Fibroblast of the aortic adventitia (primary cell): ENCODE data around the gene EVX1. TPM values are rescaled to one million over a fixed set of nuclear protein-coding genes. Genes with fewer than 3 reads are reported as not detected.

Source experiments
- DNase-seq: peaks from one replicate; pipeline ENCODE4 v3.0.0-alpha.2; 2010; ENCODE audit warnings: low read depth
- H3K4me3 ChIP-seq: 2 replicates; pipeline ENCODE4 v1.5.1; 2011; ENCODE audit warnings: low read depth, mild to moderate bottlenecking, control low read depth, low read length, moderate library complexity
- total RNA-seq: library from RNA; depleted of rRNA; stranded (reverse); fragments of >200 nt; gene quantifications from 2 replicates; pipeline ENCODE4 v1.2.3, GENCODE V29; 2012; ENCODE audit warnings: low replicate concordance
- TF ChIP-seq, protein P1 (sequence below): IDR thresholded peaks from 2 replicates; pipeline ENCODE4 v1.5.1; 2011; ENCODE audit warnings: mild to moderate bottlenecking, low read length, control low read depth, inconsistent platforms; ENCODE audit not compliant: insufficient read depth

EVX1 gene
- total RNA-seq, 1 donor = not detected

DNA sequence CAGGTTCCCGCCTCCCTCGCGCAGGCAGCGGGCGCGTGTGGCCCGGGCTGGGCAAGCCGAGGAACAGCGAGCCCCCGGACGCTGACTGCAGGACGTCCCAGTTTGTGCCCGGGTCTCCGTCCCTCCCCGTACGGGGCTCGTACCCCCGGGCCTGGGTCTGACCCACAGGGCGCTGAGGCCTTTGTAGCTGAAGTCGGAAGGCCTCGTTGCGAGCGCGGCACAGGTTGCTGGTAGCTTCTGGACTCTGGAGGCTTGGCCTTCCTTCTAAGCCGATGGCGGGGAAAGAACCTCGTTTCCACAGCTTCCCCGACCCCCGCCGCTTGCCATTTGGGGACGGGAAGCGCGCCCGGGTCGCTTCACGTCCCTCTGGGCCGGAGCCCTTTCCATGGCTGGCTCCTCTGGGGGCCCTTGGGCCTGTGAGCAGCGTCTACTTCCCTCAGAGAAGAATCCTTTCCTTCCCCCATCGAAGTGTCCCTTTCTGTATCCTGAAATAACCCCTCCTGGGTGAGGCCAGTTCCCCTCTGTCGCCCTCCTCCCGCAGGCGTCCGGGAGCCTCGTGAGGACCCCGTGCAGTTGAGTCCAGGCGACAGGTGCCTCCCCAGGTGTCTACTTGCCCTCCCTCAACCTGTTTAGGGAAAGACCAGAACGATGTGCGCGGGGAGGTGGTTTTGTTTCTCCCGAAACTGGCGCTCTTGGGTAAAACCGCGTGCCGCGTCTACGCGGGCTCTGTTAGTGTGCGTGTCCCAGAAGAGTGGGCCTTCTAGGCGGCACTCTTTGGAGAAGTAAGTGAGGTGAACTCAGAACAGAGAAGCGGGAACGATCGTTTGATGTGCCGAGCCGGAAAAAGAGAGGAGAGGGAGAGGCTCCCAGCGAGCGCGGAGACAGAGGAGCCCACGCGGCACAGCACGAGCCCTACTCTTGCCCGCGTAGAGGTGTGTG, 9.3 kb downstream of the EVX1 start:
- no peak for DNase-seq
- H3K4me3 ChIP-seq = no peak overlapping the region
- TF ChIP-seq, protein P1, sequence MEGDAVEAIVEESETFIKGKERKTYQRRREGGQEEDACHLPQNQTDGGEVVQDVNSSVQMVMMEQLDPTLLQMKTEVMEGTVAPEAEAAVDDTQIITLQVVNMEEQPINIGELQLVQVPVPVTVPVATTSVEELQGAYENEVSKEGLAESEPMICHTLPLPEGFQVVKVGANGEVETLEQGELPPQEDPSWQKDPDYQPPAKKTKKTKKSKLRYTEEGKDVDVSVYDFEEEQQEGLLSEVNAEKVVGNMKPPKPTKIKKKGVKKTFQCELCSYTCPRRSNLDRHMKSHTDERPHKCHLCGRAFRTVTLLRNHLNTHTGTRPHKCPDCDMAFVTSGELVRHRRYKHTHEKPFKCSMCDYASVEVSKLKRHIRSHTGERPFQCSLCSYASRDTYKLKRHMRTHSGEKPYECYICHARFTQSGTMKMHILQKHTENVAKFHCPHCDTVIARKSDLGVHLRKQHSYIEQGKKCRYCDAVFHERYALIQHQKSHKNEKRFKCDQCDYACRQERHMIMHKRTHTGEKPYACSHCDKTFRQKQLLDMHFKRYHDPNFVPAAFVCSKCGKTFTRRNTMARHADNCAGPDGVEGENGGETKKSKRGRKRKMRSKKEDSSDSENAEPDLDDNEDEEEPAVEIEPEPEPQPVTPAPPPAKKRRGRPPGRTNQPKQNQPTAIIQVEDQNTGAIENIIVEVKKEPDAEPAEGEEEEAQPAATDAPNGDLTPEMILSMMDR = no peak

DNA sequence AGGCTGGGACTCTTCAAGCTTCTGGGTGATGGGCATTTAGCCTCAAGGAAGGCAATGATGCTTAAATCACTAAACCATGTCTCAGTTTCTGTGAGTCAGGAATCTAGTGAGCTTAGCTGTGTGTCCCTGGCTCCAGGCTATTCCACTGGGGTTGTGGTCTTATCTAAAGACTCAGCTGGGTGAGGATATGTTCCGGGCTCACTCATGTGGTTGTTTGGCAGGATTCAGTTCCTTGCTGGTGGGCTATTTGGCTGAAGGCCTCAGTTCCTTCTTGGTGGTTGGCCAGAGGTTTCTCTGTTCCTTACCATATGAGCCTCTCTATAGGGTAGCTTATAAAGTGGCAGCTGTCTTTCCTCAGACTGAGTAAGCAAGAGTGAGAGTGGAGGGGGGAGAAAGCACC, 12.0 kb downstream of the EVX1 start:
- DNase-seq = no peak
- no peak overlapping the region for H3K4me3 ChIP-seq
- TF ChIP-seq, protein P1 = no peak

DNA sequence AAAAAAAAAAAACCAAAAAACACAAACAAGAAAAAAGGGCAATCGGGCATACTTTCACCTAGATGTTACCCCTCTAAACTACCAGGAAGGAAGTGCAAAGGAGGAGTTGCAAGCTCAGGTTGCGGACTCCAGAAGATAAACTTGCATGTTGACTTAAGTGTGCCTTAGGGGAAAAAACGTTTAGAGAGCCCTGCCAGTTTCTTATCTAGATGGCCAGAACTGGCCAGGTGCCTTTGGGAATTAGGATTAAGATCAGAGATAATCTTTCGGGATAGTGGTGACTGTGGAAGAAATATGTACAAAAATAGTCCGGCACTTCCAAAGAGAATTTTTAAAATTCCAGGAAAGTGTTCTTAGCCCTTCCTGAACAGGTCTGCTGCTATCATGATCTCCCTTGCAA, 17.6 kb downstream of the EVX1 start:
- TF ChIP-seq, protein P1 = no peak
- no peak for DNase-seq
- no peak overlapping the region for H3K4me3 ChIP-seq

DNA sequence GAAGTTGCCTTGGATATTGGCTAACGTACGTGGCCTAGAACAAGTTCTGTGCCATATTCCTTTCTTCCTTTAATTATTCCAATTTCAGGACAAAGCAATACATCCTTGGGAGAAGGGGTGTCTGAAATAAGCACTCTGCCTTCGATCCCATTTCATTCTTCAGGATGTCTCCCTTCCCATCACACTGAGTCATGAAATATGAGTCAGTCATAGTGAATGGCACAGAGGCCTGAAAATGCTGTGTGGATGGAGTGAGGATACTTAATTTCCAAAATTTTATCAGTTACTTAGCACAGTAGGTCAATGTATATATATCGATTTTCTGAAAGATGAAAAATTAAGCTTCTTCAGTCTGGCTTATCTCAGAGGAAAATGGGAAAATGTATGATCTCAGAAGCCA, 19.5 kb downstream of the EVX1 start:
- TF ChIP-seq, protein P1 = no peak
- no peak for DNase-seq
- H3K4me3 ChIP-seq = no peak overlapping the region

DNA sequence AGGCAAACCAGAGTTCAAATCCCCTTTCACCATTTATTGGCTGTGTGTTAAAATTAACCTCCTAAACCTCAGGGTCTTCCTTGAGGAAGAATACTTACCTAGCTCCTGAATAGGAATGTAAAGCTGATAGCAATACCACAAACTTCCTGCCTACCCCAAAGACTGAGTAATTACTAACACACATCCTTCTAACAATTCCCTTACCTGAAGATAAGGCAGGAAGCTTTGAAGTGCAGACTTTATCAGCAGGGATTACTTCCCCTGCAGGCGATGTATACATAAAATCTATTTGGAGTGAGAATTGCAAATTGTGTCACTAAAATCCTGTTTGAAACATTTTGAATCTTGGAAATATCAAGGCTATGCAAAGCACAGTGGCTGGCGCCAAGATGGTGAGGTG, 21.2 kb downstream of the EVX1 start:
- H3K4me3 ChIP-seq = no peak overlapping the region
- TF ChIP-seq, protein P1 = no peak
- no peak for DNase-seq

DNA sequence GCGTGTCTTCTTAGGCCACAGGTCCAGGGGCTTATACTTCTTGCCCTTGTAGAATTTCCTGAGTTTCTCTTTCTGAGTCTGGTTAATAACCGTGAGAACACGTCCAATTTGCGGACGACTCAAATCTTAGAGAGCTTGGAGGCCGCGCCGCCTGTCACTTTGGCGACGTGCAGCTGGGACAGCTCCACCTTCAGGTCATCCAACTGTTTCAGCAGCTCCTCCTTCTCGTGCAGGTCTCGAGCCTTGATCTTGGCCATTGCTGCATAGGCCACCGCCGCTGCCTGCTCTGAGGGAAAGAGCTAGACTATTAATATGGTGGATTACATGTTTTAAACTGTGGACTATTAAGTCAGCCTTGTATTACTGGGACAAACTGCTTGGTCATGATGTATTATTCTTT, 26.9 kb downstream of the EVX1 start:
- DNase-seq = no peak
- TF ChIP-seq, protein P1 = no peak
- H3K4me3 ChIP-seq = no peak overlapping the region
